Fibroblast of skin of back (primary cell): ENCODE data around the gene DPF1.

Experiments used
- DNase-seq: peaks from one replicate; pipeline ENCODE4 v3.0.0-alpha.2; 2013

Gene DPF1

GRCh38 chr19:38219221-38219620 is 4.8 kb downstream of the DPF1 start:
- DNase-seq, result no peak

GRCh38 chr19:38218204-38218603 is 5.8 kb downstream of the DPF1 start:
- no peak for DNase-seq

- no peak for DNase-seq
These were observed 7.0 kb downstream of the DPF1 start for GRCh38 chr19:38216785-38217641.

GRCh38 chr19:38213911-38214625 is 10.0 kb downstream of the DPF1 start:
- DNase-seq, result peak; percentile 60

GRCh38 chr19:38213469-38213868 is 10.6 kb downstream of the DPF1 start:
- DNase-seq, result no peak

GRCh38 chr19:38211766-38212165 is 12.3 kb downstream of the DPF1 start:
- no peak for DNase-seq

GRCh38 chr19:38211151-38211591 is 12.9 kb downstream of the DPF1 start:
- no peak for DNase-seq

- DNase-seq, result peak; percentile 41
These were observed 13.5 kb downstream of the DPF1 start for GRCh38 chr19:38210458-38210987.

GRCh38 chr19:38209671-38210457 is 14.2 kb downstream of the DPF1 start:
- DNase-seq, result peak; percentile 30

- DNase-seq, result no peak
These were observed 14.9 kb downstream of the DPF1 start for GRCh38 chr19:38209152-38209551.

GRCh38 chr19:38208571-38208970 is 15.5 kb downstream of the DPF1 start:
- DNase-seq, result no peak

- no peak for DNase-seq
These were observed 16.5 kb downstream of the DPF1 start for GRCh38 chr19:38207543-38207942.

GRCh38 chr19:38206928-38207327 is 17.1 kb downstream of the DPF1 start:
- DNase-seq, result no peak

GRCh38 chr19:38206006-38206745 is 17.8 kb downstream of the DPF1 start:
- DNase-seq, result no peak

GRCh38 chr19:38204728-38205127 is 19.3 kb downstream of the DPF1 start:
- no peak for DNase-seq

GRCh38 chr19:38204096-38204495 is 19.9 kb downstream of the DPF1 start:
- DNase-seq, result no peak

- no peak for DNase-seq
These were observed 20.8 kb downstream of the DPF1 start for GRCh38 chr19:38203197-38203596.

GRCh38 chr19:38202504-38202903 is 21.5 kb downstream of the DPF1 start:
- no peak for DNase-seq

- DNase-seq, result no peak
These were observed 22.3 kb downstream of the DPF1 start for GRCh38 chr19:38201731-38202130.

GRCh38 chr19:38199340-38199739 is 24.7 kb downstream of the DPF1 start:
- DNase-seq, result no peak

- DNase-seq, result no peak
These were observed 25.9 kb downstream of the DPF1 start for GRCh38 chr19:38197937-38198704.
